Smooth muscle cell (in vitro differentiated cells): Measurements from ENCODE around the gene RILP. TPM values are rescaled to one million over a fixed set of nuclear protein-coding genes. Genes with fewer than 3 reads are reported as not detected.

Experiments used
- DNase-seq: peaks from one replicate; lab custom pipeline; 2025; ENCODE audit not compliant: unreplicated experiment; lab: John Stamatoyannopoulos, UW
- H2AFZ ChIP-seq: fragments of 200-600 bp; sonication (generic); 2 replicates; pipeline ENCODE4 v1.6.0; 2016; ENCODE audit warnings: antibody characterized with exemption, low read depth, mild to moderate bottlenecking
- H3F3A ChIP-seq: fragments of 200-600 bp; sonication (generic); 2 replicates; pipeline ENCODE4 v1.6.0; 2017; ENCODE audit warnings: antibody characterized with exemption, low read depth
- H3K27ac ChIP-seq: fragments of 200-600 bp; sonication (generic); 2 replicates; pipeline ENCODE4 v1.5.1; 2016; ENCODE audit warnings: low read depth, mild to moderate bottlenecking
- H3K27me3 ChIP-seq: fragments of 200-600 bp; sonication (generic); 2 replicates; pipeline ENCODE4 v1.6.1; 2016; ENCODE audit warnings: low read depth, mild to moderate bottlenecking
- H3K36me3 ChIP-seq: fragments of 200-600 bp; sonication (generic); 2 replicates; pipeline ENCODE4 v1.5.1; 2016; ENCODE audit warnings: low read depth
- H3K4me1 ChIP-seq: fragments of 200-600 bp; sonication (generic); 2 replicates; pipeline ENCODE4 v1.5.1; 2016; ENCODE audit warnings: low read depth
- H3K4me2 ChIP-seq: fragments of 200-600 bp; sonication (generic); 2 replicates; pipeline ENCODE4 v1.6.0; 2016; ENCODE audit warnings: mild to moderate bottlenecking
- H3K4me3 ChIP-seq: fragments of 200-600 bp; sonication (generic); 2 replicates; pipeline ENCODE4 v1.5.1; 2016; ENCODE audit warnings: mild to moderate bottlenecking
- H3K79me2 ChIP-seq: fragments of 200-600 bp; sonication (generic); 2 replicates; pipeline ENCODE4 v1.6.0; 2016; ENCODE audit warnings: low read depth, mild to moderate bottlenecking
- H3K9ac ChIP-seq: fragments of 200-600 bp; sonication (generic); 2 replicates; pipeline ENCODE4 v1.6.0; 2016; ENCODE audit warnings: low read depth
- H3K9me3 ChIP-seq: fragments of 200-600 bp; sonication (generic); replicated peaks from 2 replicates; pipeline ENCODE4 v1.5.1; 2016; ENCODE audit warnings: low read depth
- H4K20me1 ChIP-seq: fragments of 200-600 bp; sonication (generic); 2 replicates; pipeline ENCODE4 v1.6.0; 2016; ENCODE audit warnings: low read depth
- CTCF ChIP-seq: fragments of 200-600 bp; sonication (generic); IDR thresholded peaks from 2 replicates; pipeline ENCODE4 v1.5.1; 2017; ENCODE audit warnings: borderline replicate concordance, mild to moderate bottlenecking, antibody characterized with exemption; ENCODE audit not compliant: insufficient read depth, poor library complexity, severe bottlenecking
- WGBS: methylation state at CpG from one replicate; pipeline ENCODE4 v1.1.7; 2016; ENCODE audit warnings: low lambda C conversion rate; 5-methylcytosine and 5-hydroxymethylcytosine counted together
- polyA plus RNA-seq: library from polyadenylated mRNA; unstranded; fragments of >200 nt; fragmentation: Nextera tagmentation; extraction: Ambion mirVana; gene quantifications from 2 replicates; pipeline ENCODE4 v1.2.1, GENCODE V29; 2016
- total RNA-seq: library from RNA; depleted of rRNA; stranded (reverse); fragments of >200 nt; gene quantifications from 2 replicates; pipeline ENCODE4 v1.2.3, GENCODE V29; 2014

Gene RILP
- total and polyA plus RNA-seq, 2 experiments from 2014 or later = 5.1 to 7.4 TPM

DNA sequence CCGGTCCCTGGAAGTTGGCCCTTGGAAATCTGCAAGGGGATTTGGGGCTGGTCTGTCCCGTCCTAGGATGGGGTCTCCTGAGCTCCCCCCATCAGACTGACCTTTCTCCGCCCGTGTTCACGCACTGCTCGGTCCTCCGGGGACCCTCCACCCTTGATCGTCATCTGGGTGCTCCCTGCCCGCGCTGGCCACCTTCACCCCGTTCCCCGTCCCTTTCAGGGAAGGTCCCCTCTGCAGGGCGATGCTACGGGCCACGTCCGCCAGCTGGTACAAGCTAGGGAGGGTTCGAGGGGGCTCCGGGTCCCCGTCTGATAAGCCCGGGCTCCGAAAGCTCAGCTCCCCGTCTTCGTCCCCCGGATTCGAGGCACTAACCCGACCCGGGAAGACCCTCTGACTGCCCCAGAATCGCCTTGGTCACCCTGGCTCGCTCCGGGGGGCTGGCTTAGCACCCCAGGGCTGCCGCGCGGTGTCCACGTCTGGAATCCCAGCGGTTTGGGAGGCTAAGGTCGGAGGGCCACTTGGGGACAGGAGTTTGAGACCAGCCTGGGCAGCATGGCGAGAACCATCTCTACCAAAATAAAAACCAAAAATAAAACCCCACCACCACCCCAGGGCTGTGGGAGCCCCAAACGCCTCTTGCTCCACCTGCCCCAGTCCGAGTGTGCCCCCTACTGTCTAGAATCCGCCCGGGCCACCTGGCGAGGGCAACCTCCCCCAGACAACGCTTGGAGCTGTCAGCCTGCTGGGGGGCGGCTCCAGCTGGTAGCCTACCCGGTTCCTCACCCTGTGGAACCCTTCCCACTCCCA lies 20.0 kb downstream of the RILP start:
- Histone ChIP-seq H3K4me3 (peak overlapping the region; percentile 65), H4K20me1 (no peaks in the 10 kb centered on the region), H3K79me2 (no peaks in the 10 kb centered on the region), H3F3A (no peaks in the 10 kb centered on the region), H2AFZ (peak overlapping the region; percentile 51), H3K27ac (no peak overlapping the region), H3K36me3 (no peaks in the 10 kb centered on the region), H3K27me3 (no peaks in the 10 kb centered on the region), H3K4me1 (peaks cover 25% of the 10 kb centered on the region), H3K9me3 (no peaks in the 10 kb centered on the region), H3K9ac (peak overlapping the region; percentile 6), H3K4me2 (peak overlapping the region; percentile 97)
- TF ChIP-seq CTCF = peak; percentile 29
- WGBS = 14% methylated on average over 44 of the region's 45 CpGs
- no peak for DNase-seq

DNA sequence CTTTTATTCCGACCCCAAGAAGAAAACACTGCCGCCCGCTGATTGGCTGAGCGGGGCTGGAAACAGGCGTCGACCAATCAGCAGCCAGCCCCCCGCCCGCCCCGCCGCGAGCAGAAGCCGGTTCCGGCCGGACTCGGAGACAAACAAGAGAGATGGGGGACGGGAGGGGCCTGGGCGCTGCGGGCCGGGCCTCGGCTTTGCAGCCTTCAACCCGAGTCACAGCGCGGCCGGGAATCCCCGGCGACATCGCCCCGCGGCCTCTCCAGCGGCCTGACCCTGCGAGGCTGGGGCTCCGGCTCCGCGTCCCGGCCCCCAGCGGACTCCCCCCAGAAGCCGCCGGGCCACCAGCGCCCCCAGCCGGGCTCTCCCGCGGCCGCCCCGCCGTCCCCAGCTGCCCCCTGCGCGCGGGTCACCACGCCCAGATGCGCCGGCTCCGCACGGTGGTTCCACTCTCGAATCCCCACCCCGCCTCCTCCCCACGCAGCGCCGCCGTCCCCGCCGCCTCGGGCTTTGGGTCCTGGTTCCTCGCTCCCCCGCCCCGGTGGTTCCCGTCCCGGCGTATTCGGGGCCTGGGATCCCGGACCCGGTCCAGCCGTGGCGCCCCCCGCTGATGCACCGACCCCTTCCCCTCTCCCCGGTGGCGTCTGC lies 20.7 kb downstream of the RILP start:
- DNase-seq = peak; percentile 75
- no peaks in the 10 kb centered on the region for H3K36me3 ChIP-seq
- WGBS = 2% methylated on average over 40 of the region's 77 CpGs
- H2AFZ ChIP-seq = peak overlapping the region; percentile 51
- peak overlapping the region; percentile 97 for H3K4me2 ChIP-seq
- H3K27ac ChIP-seq = peak overlapping the region; percentile 15
- H3K4me1 ChIP-seq = peaks cover 25% of the 10 kb centered on the region
- peak; percentile 36 for TF ChIP-seq CTCF
- no peaks in the 10 kb centered on the region for H3K79me2 ChIP-seq
- H4K20me1 ChIP-seq = no peaks in the 10 kb centered on the region
- no peaks in the 10 kb centered on the region for H3F3A ChIP-seq
- H3K9me3 ChIP-seq = no peaks in the 10 kb centered on the region
- no peaks in the 10 kb centered on the region for H3K27me3 ChIP-seq
- H3K4me3 ChIP-seq = peak overlapping the region; percentile 65
- H3K9ac ChIP-seq = peak overlapping the region; percentile 6

DNA sequence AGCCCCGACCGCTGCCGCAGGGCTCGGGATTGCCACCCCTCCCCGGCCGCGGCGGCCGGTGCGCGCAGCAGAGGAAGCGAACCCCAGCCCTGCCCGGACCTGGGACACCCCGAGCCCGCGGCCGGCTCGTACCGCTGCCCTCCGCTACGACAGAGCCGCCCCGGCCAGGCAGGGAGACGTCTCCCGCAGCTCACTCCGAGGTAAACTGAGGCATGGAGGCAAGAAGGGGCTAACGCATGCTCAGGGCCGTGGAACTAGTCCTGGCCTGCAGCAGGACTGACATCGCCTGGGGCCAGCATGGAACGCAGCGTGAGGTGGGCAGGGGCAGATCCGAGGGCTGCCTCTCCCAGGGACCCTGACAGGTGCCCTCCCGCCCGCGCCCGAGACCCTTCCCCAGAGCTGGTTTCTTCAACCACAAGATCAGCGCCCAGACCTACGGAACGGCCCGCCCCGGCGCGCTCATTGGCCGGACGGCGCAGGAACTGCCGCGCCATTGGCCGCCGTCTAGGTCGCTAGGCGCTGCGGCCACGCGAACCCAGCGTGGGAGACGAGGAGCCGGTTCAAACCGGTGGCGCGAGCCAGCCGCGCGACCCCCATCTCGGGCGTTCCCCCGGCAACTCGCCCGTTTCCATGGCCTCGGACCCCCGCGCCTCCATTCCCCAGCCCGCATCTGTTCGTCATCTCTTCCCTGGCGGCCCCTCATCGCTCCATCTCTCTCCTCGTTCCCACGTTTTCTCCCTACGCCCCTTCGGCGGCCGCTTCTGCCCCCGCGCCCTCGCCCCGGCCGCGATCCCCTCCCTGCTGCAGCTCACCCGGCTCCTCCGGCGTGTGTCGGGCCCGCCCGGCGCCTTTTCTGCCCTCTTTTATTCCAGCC lies 21.4 kb downstream of the RILP start, which contains the start of gene SLC43A2:
Gene SLC43A2 (minus strand): TSS at position 853 of the 874 bp plus-strand sequence. CDS start 960 bp downstream, outside the sequence.
- Histone ChIP-seq H2AFZ (peak within 1 kb of the TSS; percentile 67), H3K27me3 (no peaks in the 10 kb centered on the region), H3F3A (no peaks in the 10 kb centered on the region), H3K4me2 (peak within 1 kb of the TSS; percentile 97), H3K4me1 (peaks cover 25% of the 10 kb centered on the region), H3K9ac (peak within 1 kb of the TSS; percentile 6), H3K9me3 (no peaks in the 10 kb centered on the region), H3K27ac (peak within 1 kb of the TSS; percentile 15), H3K79me2 (no peaks in the 10 kb centered on the region), H4K20me1 (no peaks in the 10 kb centered on the region), H3K4me3 (peak within 1 kb of the TSS; percentile 65), H3K36me3 (no peaks in the 10 kb centered on the region)
- DNase-seq = peak; percentile 53
- under 1% methylated on average over 43 of the region's 95 CpGs for WGBS
- TF ChIP-seq CTCF = no peak
